H9 (cell line): ENCODE results near the gene PDHX. TPM values are rescaled to one million over a fixed set of nuclear protein-coding genes. Genes with fewer than 3 reads are reported as not detected.

Experiments
- DNase-seq: peaks from one replicate; pipeline ENCODE4 v3.0.0-alpha.2; 2017
- H2AFZ ChIP-seq: one replicate; pipeline ENCODE4 v1.6.1; 2013; ENCODE audit warnings: mild to moderate bottlenecking, low read length, control low read depth, moderate library complexity
- H2AK5ac ChIP-seq: 2 replicates; pipeline ENCODE4 v1.6.1; 2013; ENCODE audit warnings: low read length, control low read depth, mixed read lengths; ENCODE audit not compliant: insufficient read length
- H2BK120ac ChIP-seq: one replicate; pipeline ENCODE4 v1.6.1; 2013; ENCODE audit warnings: low read depth, mild to moderate bottlenecking, low read length, control low read depth, inconsistent platforms; ENCODE audit not compliant: poor library complexity, severe bottlenecking
- H2BK12ac ChIP-seq: 2 replicates; pipeline ENCODE4 v1.6.1; 2013; ENCODE audit warnings: low read length, control low read depth, mixed read lengths, low read depth; ENCODE audit not compliant: insufficient read length
- H2BK15ac ChIP-seq: 2 replicates; pipeline ENCODE4 v1.6.1; 2013; ENCODE audit warnings: low read depth, low read length, control low read depth
- H2BK20ac ChIP-seq: one replicate; pipeline ENCODE4 v1.6.1; 2013; ENCODE audit warnings: low read depth, mild to moderate bottlenecking, low read length, control low read depth, inconsistent platforms; ENCODE audit not compliant: poor library complexity, severe bottlenecking
- H2BK5ac ChIP-seq: 2 replicates; pipeline ENCODE4 v1.6.1; 2013; ENCODE audit warnings: low read length, control low read depth, mixed read lengths; ENCODE audit not compliant: insufficient read length
- H3K14ac ChIP-seq: 2 replicates; pipeline ENCODE4 v1.6.1; 2013; ENCODE audit warnings: low read length, control low read depth; ENCODE audit not compliant: insufficient read depth
- H3K18ac ChIP-seq: 2 replicates; pipeline ENCODE4 v1.6.1; 2013; ENCODE audit warnings: low read depth, mild to moderate bottlenecking, mixed read lengths, low read length, control low read depth; ENCODE audit not compliant: insufficient read length
- H3K23ac ChIP-seq: 2 replicates; pipeline ENCODE4 v1.6.1; 2013; ENCODE audit warnings: low read length, control low read depth, mixed read lengths, low read depth; ENCODE audit not compliant: insufficient read length
- H3K23me2 ChIP-seq: 2 replicates; pipeline ENCODE4 v1.6.1; 2013; ENCODE audit warnings: low read depth, mild to moderate bottlenecking, mixed read lengths, low read length, control low read depth; ENCODE audit not compliant: insufficient read length, poor library complexity, severe bottlenecking
- H3K27ac ChIP-seq: 2 replicates; pipeline ENCODE4 v1.5.1; 2013; ENCODE audit warnings: low read length, control low read depth, mixed read lengths, low read depth; ENCODE audit not compliant: insufficient read length
- H3K27me3 ChIP-seq: 2 replicates; pipeline ENCODE4 v1.6.1; 2013; ENCODE audit warnings: low read length, control low read depth, inconsistent platforms; ENCODE audit not compliant: insufficient read depth
- H3K4ac ChIP-seq: 2 replicates; pipeline ENCODE4 v1.6.1; 2013; ENCODE audit warnings: low read depth, mild to moderate bottlenecking, control low read depth, inconsistent platforms, low read length, moderate library complexity
- H3K4me1 ChIP-seq: 2 replicates; pipeline ENCODE4 v1.6.1; 2013; ENCODE audit warnings: low read length, control low read depth, inconsistent platforms; ENCODE audit not compliant: insufficient read depth
- H3K4me2 ChIP-seq: 2 replicates; pipeline ENCODE4 v1.6.1; 2013; ENCODE audit warnings: low read length, control low read depth, mixed read lengths; ENCODE audit not compliant: insufficient read length, insufficient read depth
- H3K56ac ChIP-seq: 2 replicates; pipeline ENCODE4 v1.6.1; 2013; ENCODE audit warnings: low read depth, mild to moderate bottlenecking, mixed read lengths, low read length, control low read depth; ENCODE audit not compliant: insufficient read length
- H3K79me1 ChIP-seq: 2 replicates; pipeline ENCODE4 v1.6.1; 2013; ENCODE audit warnings: low read depth, mild to moderate bottlenecking, moderate library complexity, low read length, control low read depth, inconsistent platforms; ENCODE audit not compliant: insufficient read depth, poor library complexity, severe bottlenecking
- H3K79me2 ChIP-seq: 2 replicates; pipeline ENCODE4 v1.6.1; 2013; ENCODE audit warnings: low read length, control low read depth, inconsistent platforms; ENCODE audit not compliant: insufficient read depth
- H3K9ac ChIP-seq: 2 replicates; pipeline ENCODE4 v1.6.1; 2013; ENCODE audit warnings: low read length, control low read depth, mixed read lengths; ENCODE audit not compliant: insufficient read length; ENCODE audit errors: extremely low read depth
- H3K9me3 ChIP-seq: one replicate; pipeline ENCODE4 v1.6.1; 2013; ENCODE audit warnings: low read depth, low read length, inconsistent platforms; ENCODE audit not compliant: control insufficient read depth
- H3T11ph ChIP-seq: one replicate; pipeline ENCODE4 v1.6.1; 2013; ENCODE audit warnings: mild to moderate bottlenecking, low read length, control low read depth, inconsistent platforms
- H4K20me1 ChIP-seq: one replicate; pipeline ENCODE4 v1.6.1; 2013; ENCODE audit not compliant: control insufficient read depth, insufficient read length, insufficient read depth
- H4K5ac ChIP-seq: 2 replicates; pipeline ENCODE4 v1.6.1; 2013; ENCODE audit warnings: low read depth, mild to moderate bottlenecking, mixed read lengths, low read length, control low read depth; ENCODE audit not compliant: insufficient read length
- H4K8ac ChIP-seq: replicated peaks from 2 replicates; pipeline ENCODE4 v1.6.1; 2013; ENCODE audit warnings: low read length, control low read depth, mixed read lengths, low read depth; ENCODE audit not compliant: insufficient read length
- H4K91ac ChIP-seq: 2 replicates; pipeline ENCODE4 v1.6.1; 2013; ENCODE audit warnings: low read depth, mild to moderate bottlenecking, moderate library complexity, mixed read lengths, low read length, control low read depth; ENCODE audit not compliant: insufficient read length
- H3K27ac Mint-ChIP-seq, 3 experiments: 2 replicates in 2 of 3; 3 replicates in 1 of 3; pipeline ENCODE4 v1.8.0; 2020 to 2021; ENCODE audit warnings: mixed read lengths in 3 of 3, mild to moderate bottlenecking in 1 of 3, moderate library complexity in 1 of 3
- H3K27me3 Mint-ChIP-seq: 2 replicates; pipeline ENCODE4 v1.8.0; 2021; ENCODE audit warnings: low read depth, mild to moderate bottlenecking, moderate library complexity, mixed read lengths
- H3K36me3 Mint-ChIP-seq, 3 experiments: 2 replicates in 2 of 3; 3 replicates in 1 of 3; pipeline ENCODE4 v1.8.0; 2020 to 2021; ENCODE audit warnings: low read depth in 3 of 3, mixed read lengths in 3 of 3; ENCODE audit not compliant: insufficient read depth in 1 of 3
- H3K4me1 Mint-ChIP-seq, 2 experiments: 2 replicates each; pipeline ENCODE4 v1.8.0; 2020; ENCODE audit warnings: mixed read lengths in 2 of 2
- H3K4me3 Mint-ChIP-seq, 2 experiments: 2 replicates in 1 of 2; 3 replicates in 1 of 2; pipeline ENCODE4 v1.8.0; 2020 to 2021; ENCODE audit warnings: mild to moderate bottlenecking in 2 of 2, mixed read lengths in 2 of 2, moderate library complexity in 1 of 2
- H3K9me3 Mint-ChIP-seq, 2 experiments: 2 replicates in 1 of 2; 3 replicates in 1 of 2; pipeline ENCODE4 v1.8.0; 2020; ENCODE audit warnings: mild to moderate bottlenecking in 2 of 2, mixed read lengths in 2 of 2, moderate library complexity in 1 of 2
- whole genome bisulfite sequencing: extraction: QIAGEN DNeasy Blood & Tissue Kit; methylation state at CpG from one replicate; pipeline ENCODE4 v1.1.7; 2013; ENCODE audit warnings: missing lambda C conversion rate, low lambda C conversion rate, mixed read lengths; ENCODE audit not compliant: insufficient read length; ENCODE audit errors: extremely low coverage; 5-methylcytosine and 5-hydroxymethylcytosine counted together
- total RNA-seq: library from RNA; stranded (reverse); gene quantifications from 2 replicates; pipeline ENCODE4 v1.2.1, GENCODE V29; 2021
- TF ChIP-seq, protein P1 (sequence below): fragments of 200-600 bp; sonication (generic); conservative IDR thresholded peaks from 3 replicates; pipeline ENCODE4 v1.8.0; 2021; ENCODE audit warnings: antibody characterized with exemption, mild to moderate bottlenecking

Gene PDHX
- total RNA-seq, 1 experiment from 2014 or later, result 40.1 TPM

DNA sequence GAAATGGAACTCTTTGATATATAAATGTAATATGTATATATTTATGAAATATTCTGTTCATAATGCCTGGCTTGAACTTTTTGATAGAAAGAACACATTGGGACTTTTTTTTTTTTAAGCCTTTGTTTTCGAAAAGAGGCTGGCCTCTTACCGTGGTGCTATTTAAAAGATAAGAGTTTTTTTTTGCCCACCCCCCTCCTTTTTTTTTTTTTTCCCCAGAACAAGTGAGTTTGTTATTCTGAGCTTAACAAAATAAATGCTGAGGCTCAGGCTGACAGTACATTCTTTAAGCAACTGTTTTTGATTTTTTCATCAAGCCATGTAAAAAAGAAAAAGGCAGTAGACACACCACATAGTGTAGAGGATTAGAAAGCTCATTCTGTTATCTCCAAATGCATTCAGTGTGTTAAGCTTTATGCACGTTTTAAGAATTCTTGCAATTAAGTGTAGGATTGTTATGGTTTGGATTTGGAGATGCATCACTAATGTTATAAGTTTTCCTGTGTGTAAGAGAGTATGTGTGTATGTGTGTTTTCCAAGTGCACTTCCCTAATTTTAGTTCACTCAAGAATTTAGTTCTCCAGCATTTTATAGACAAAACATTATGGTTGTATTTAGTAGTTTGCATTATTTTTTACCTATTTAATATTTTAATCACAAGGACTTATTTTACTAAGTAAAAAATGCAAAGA lies 12.0 kb downstream of the PDHX start:
- Mint-ChIP-seq H3K4me3 (no peak overlapping the region), H3K9me3 (no peaks in the 10 kb centered on the region), H3K27ac (no peak overlapping the region), H3K36me3 (peaks cover 0 to 10% (median 0%) of the 10 kb centered on the region in 3 experiments; a peak in 3 of 7 replicates), H3K4me1 (peaks cover 18 to 28% of the 10 kb centered on the region in 2 experiments), H3K27me3 (no peaks in the 10 kb centered on the region)
- H3K4me1 ChIP-seq, result no peaks in the 10 kb centered on the region; the same call in 1 of the 2 replicates
- no peak overlapping the region for H2BK5ac ChIP-seq
- no peak overlapping the region for H3K4ac ChIP-seq
- no CpG with 5 or more reads among the region's 3 CpGs for WGBS
- no peaks in the 10 kb centered on the region for H3K23me2 ChIP-seq
- H3K18ac ChIP-seq, result no peak overlapping the region
- TF ChIP-seq, protein P1, sequence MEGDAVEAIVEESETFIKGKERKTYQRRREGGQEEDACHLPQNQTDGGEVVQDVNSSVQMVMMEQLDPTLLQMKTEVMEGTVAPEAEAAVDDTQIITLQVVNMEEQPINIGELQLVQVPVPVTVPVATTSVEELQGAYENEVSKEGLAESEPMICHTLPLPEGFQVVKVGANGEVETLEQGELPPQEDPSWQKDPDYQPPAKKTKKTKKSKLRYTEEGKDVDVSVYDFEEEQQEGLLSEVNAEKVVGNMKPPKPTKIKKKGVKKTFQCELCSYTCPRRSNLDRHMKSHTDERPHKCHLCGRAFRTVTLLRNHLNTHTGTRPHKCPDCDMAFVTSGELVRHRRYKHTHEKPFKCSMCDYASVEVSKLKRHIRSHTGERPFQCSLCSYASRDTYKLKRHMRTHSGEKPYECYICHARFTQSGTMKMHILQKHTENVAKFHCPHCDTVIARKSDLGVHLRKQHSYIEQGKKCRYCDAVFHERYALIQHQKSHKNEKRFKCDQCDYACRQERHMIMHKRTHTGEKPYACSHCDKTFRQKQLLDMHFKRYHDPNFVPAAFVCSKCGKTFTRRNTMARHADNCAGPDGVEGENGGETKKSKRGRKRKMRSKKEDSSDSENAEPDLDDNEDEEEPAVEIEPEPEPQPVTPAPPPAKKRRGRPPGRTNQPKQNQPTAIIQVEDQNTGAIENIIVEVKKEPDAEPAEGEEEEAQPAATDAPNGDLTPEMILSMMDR, result no peak
- H3K4me2 ChIP-seq, result no peak overlapping the region
- no peak overlapping the region for H4K91ac ChIP-seq
- H4K20me1 ChIP-seq, result no peaks in the 10 kb centered on the region
- H2BK20ac ChIP-seq, result no peak overlapping the region
- no peaks in the 10 kb centered on the region for H3K79me1 ChIP-seq
- no peak overlapping the region for H4K8ac ChIP-seq
- no peak overlapping the region for H3T11ph ChIP-seq
- H3K27me3 ChIP-seq, result no peaks in the 10 kb centered on the region
- no peak overlapping the region for H3K23ac ChIP-seq
- no peak overlapping the region for H2BK12ac ChIP-seq
- no peak for DNase-seq
- no peak overlapping the region for H3K14ac ChIP-seq
- no peak overlapping the region for H3K9ac ChIP-seq
- no peak overlapping the region for H2BK15ac ChIP-seq
- H4K5ac ChIP-seq, result no peak overlapping the region
- H3K9me3 ChIP-seq, result no peaks in the 10 kb centered on the region
- H3K27ac ChIP-seq, result no peak overlapping the region
- H2BK120ac ChIP-seq, result no peak overlapping the region
- peaks cover 5% of the 10 kb centered on the region; the same call in 1 of the 2 replicates for H3K79me2 ChIP-seq
- no peak overlapping the region for H2AK5ac ChIP-seq
- no peak overlapping the region for H2AFZ ChIP-seq
- no peak overlapping the region for H3K56ac ChIP-seq
